K562 (cell line): ENCODE measurements around the gene DMAC2L. TPM values are rescaled to one million over a fixed set of nuclear protein-coding genes. Genes with fewer than 3 reads are reported as not detected.

Experiments
- ATAC-seq: fragments of 200-7000 bp; cut with Tn5 transposase; 3 replicates; pipeline ENCODE4 v1.9.1; 2020; ENCODE audit warnings: moderate library complexity
- BruUV-seq: library from RNA; stranded (reverse); fragments of 400-500 nt; replicated peaks from 2 replicates; lab custom pipeline; 2021; lab: Mats Ljungman, UMichigan
- CTCF ChIA-PET: fragments of 300-600 bp; formaldehyde crosslinking; extraction: SDS; loops from one replicate; lab custom pipeline; 2021; ENCODE audit warnings: low intra/inter-chr PET ratio; lab: Yijun Ruan, JAX
- POLR2A ChIA-PET: fragments of 300-600, 350-650 bp; sonication (Branson Sonifier 250); formaldehyde crosslinking; extraction: SDS; loops from one replicate; lab custom pipeline; 2021; ENCODE audit warnings: antibody characterized with exemption, inconsistent platforms; lab: Yijun Ruan, JAX
- DNase-seq, 4 experiments: peaks; one replicate each; pipeline versions ENCODE4 v3.0.0 to v3.0.0-alpha.2; 2011 to 2018; ENCODE audit warnings: low spot score in 3 of 4, mixed read lengths in 3 of 4; ENCODE audit errors: extremely low read depth in 1 of 4
- FAIRE-seq: peaks from 2 replicates; lab custom pipeline; 2011; peaks lifted over from hg19 to GRCh38; lab: Jason Lieb, UNC
- H2AFZ ChIP-seq: 2 replicates; pipeline ENCODE4 v1.6.0; 2011; ENCODE audit warnings: low read depth, low read length, control low read depth, inconsistent platforms
- H3K27ac ChIP-seq: fragments of 200-600 bp; 3 replicates; pipeline ENCODE4 v1.8.0; 2011; ENCODE audit warnings: low read depth, mild to moderate bottlenecking, control low read depth, inconsistent platforms, low read length, moderate library complexity, mixed read lengths; ENCODE audit errors: extremely low read depth
- H3K27me3 ChIP-seq, 2 experiments: fragments of 300-600 bp in 1 of 2; 2 replicates in 1 of 2; 3 replicates in 1 of 2; pipeline versions ENCODE4 v1.6.0 to v1.8.0; 2011; ENCODE audit warnings: inconsistent platforms in 2 of 2, low read length in 2 of 2, mild to moderate bottlenecking in 1 of 2, mixed read lengths in 1 of 2, moderate library complexity in 1 of 2; ENCODE audit not compliant: control insufficient read depth in 2 of 2, insufficient read depth in 2 of 2
- H3K36me3 ChIP-seq: fragments of 300-600 bp; 3 replicates; pipeline ENCODE4 v1.8.0; 2011; ENCODE audit warnings: mild to moderate bottlenecking, low read length, inconsistent platforms; ENCODE audit not compliant: control insufficient read depth, insufficient read depth
- H3K4me1 ChIP-seq, 2 experiments: fragments of 200-600 bp in 1 of 2; replicated peaks in 1 of 2; 2 replicates in 1 of 2; 3 replicates in 1 of 2; pipeline versions ENCODE4 v1.5.1 to v1.8.0; 2011; ENCODE audit warnings: inconsistent platforms in 2 of 2, low read length in 2 of 2, mild to moderate bottlenecking in 1 of 2, mixed read lengths in 1 of 2, moderate library complexity in 1 of 2; ENCODE audit not compliant: control insufficient read depth in 2 of 2, insufficient read depth in 2 of 2
- H3K4me2 ChIP-seq: 2 replicates; pipeline ENCODE4 v1.6.1; 2011; ENCODE audit warnings: low read length, control low read depth, inconsistent platforms, mixed read lengths; ENCODE audit not compliant: insufficient read depth
- H3K4me3 ChIP-seq: fragments of 200-600 bp; sonication (generic), shearing (Covaris generic); 2 replicates; pipeline ENCODE4 v1.5.1; 2016; ENCODE audit warnings: control low read depth, inconsistent platforms
- H3K79me2 ChIP-seq: fragments of 200-600 bp; 3 replicates; pipeline ENCODE4 v1.8.0; 2011; ENCODE audit warnings: low read length, inconsistent platforms; ENCODE audit not compliant: control insufficient read depth, insufficient read depth
- H3K9ac ChIP-seq, 2 experiments: 2 replicates each; pipeline versions ENCODE4 v1.6.0 to v1.6.1; 2011; ENCODE audit warnings: low read depth in 2 of 2, low read length in 2 of 2, control low read depth in 1 of 2, inconsistent platforms in 1 of 2, mild to moderate bottlenecking in 1 of 2, mixed read lengths in 1 of 2; ENCODE audit not compliant: insufficient read depth in 1 of 2
- H3K9me1 ChIP-seq: one replicate; pipeline ENCODE4 v1.6.0; 2011; ENCODE audit warnings: inconsistent platforms, mild to moderate bottlenecking, low read length, moderate library complexity; ENCODE audit not compliant: control insufficient read depth, insufficient read depth
- H3K9me3 ChIP-seq: replicated peaks from 2 replicates; pipeline ENCODE4 v1.5.1; 2011; ENCODE audit warnings: low read depth, low read length, inconsistent platforms; ENCODE audit not compliant: control insufficient read depth, insufficient read depth
- H4K20me1 ChIP-seq: replicated peaks from 2 replicates; pipeline ENCODE4 v1.6.1; 2011; ENCODE audit warnings: low read length, inconsistent platforms, mixed read lengths; ENCODE audit not compliant: control insufficient read depth, insufficient read depth
- ARID2 ChIP-seq: fragments of 450-650 bp; IDR thresholded peaks from 2 replicates; pipeline ENCODE4 v1.6.1; 2017; ENCODE audit warnings: antibody characterized with exemption, mild to moderate bottlenecking
- CBX5 ChIP-seq: IDR thresholded peaks from 2 replicates; pipeline ENCODE4 v1.6.1; 2014; ENCODE audit warnings: low read depth, borderline replicate concordance
- CHCHD3 ChIP-seq: fragments of 250-450 bp; sonication (Bioruptor Pico); IDR thresholded peaks from 2 replicates; pipeline ENCODE4 v2.1.2; 2022; ENCODE audit warnings: mild to moderate bottlenecking
- EHMT2 ChIP-seq: fragments of 450-650 bp; IDR thresholded peaks from 2 replicates; pipeline ENCODE4 v1.6.1; 2018; ENCODE audit warnings: antibody characterized with exemption
- ETV1 ChIP-seq: fragments of 450-650 bp; conservative IDR thresholded peaks from 2 replicates; pipeline ENCODE4 v1.6.1; 2016; ENCODE audit warnings: missing genetic modification characterization, control low read depth, low read depth, missing compliant biosample characterization
- HDAC3 ChIP-seq: fragments of 450-650 bp; IDR thresholded peaks from 2 replicates; pipeline ENCODE4 v1.6.1; 2018; ENCODE audit warnings: borderline replicate concordance, mild to moderate bottlenecking, moderate library complexity; ENCODE audit not compliant: partially characterized antibody
- KDM5B ChIP-seq: fragments of 200-600 bp; sonication (generic); IDR thresholded peaks from 2 replicates; pipeline ENCODE4 v1.6.1; 2012; ENCODE audit warnings: low read depth, mild to moderate bottlenecking, moderate library complexity, low read length, control low read depth, inconsistent platforms; ENCODE audit not compliant: insufficient replicate concordance
- RBFOX2 ChIP-seq: fragments of 200-400 bp; formaldehyde crosslinking; IDR thresholded peaks from 2 replicates; pipeline ENCODE4 v1.6.1; 2017; ENCODE audit warnings: low read depth, mild to moderate bottlenecking, low read length, moderate library complexity
- SAFB2 ChIP-seq: fragments of 200-400 bp; formaldehyde crosslinking; IDR thresholded peaks from 2 replicates; pipeline ENCODE4 v1.6.1; 2018; ENCODE audit warnings: borderline replicate concordance, low read length, low read depth, moderate library complexity; ENCODE audit not compliant: severe bottlenecking
- SMAD4 ChIP-seq: fragments of 250-450 bp; sonication (Bioruptor Pico); conservative IDR thresholded peaks from 2 replicates; pipeline ENCODE4 v1.8.0; 2021; ENCODE audit warnings: inconsistent platforms, mild to moderate bottlenecking, moderate library complexity
- TFAP4 ChIP-seq: sonication (generic); formaldehyde crosslinking; IDR thresholded peaks from 2 replicates; pipeline ENCODE4 v1.8.0; 2022; ENCODE audit warnings: missing genetic modification reagents, mild to moderate bottlenecking, moderate library complexity, borderline replicate concordance
- ZBED1 ChIP-seq: IDR thresholded peaks from 2 replicates; pipeline ENCODE4 v1.6.1; 2014
- ZC3H11A ChIP-seq: IDR thresholded peaks from 2 replicates; pipeline ENCODE4 v1.6.1; 2012; ENCODE audit warnings: low read depth, low read length, improper control_type of control experiment
- ZFP30 ChIP-seq: fragments of 250-450 bp; sonication (Bioruptor Pico); IDR thresholded peaks from 2 replicates; pipeline ENCODE4 v1.8.0; 2022; ENCODE audit warnings: moderate library complexity, mild to moderate bottlenecking, inconsistent platforms, borderline replicate concordance
- ZFP36 ChIP-seq: fragments of 150-350 bp; IDR thresholded peaks from 2 replicates; pipeline ENCODE4 v1.6.1; 2018; ENCODE audit warnings: low read length, low read depth; ENCODE audit not compliant: partially characterized antibody
- ZNF23 ChIP-seq: fragments of 250-450 bp; sonication (Bioruptor Pico); IDR thresholded peaks from 2 replicates; pipeline ENCODE4 v1.4.0; 2020; ENCODE audit warnings: mild to moderate bottlenecking
- ZNF77 ChIP-seq: fragments of 250-450 bp; sonication (Bioruptor Pico); IDR thresholded peaks from 2 replicates; pipeline ENCODE4 v1.5.0; 2020
- ZSCAN32 ChIP-seq: fragments of 450-650 bp; formaldehyde crosslinking; IDR thresholded peaks from 2 replicates; pipeline ENCODE4 v1.4.0; 2020; ENCODE audit warnings: mild to moderate bottlenecking, moderate library complexity
- WGBS: fragments of 100-300 bp; shearing (Covaris generic); methylation state at CpG from one replicate; pipeline ENCODE4 v1.1.6; 2016; ENCODE audit warnings: low coverage, mixed read lengths; ENCODE audit not compliant: insufficient coverage; ENCODE audit errors: missing lambda C conversion rate; 5-methylcytosine and 5-hydroxymethylcytosine counted together
- in situ Hi-C: fragments of 300-500 bp; cut with MboI; formaldehyde crosslinking; loops from 4 replicates; pipeline ENCODE4 v1.15.0; 2018; ENCODE audit warnings: inconsistent platforms, mixed read lengths
- intact Hi-C: fragments of 100-400 bp; cut with micrococcal nuclease; formaldehyde crosslinking; loops from 2 replicates; pipeline ENCODE4 v1.14.2; 2022
- polyA plus RNA-seq, 8 experiments: library from polyadenylated mRNA; depleted of rRNA in 4 of 8; stranded (reverse) in 5 of 8; unstranded in 3 of 8; fragments of >200 nt; fragmentation: Nextera tagmentation in 2 of 8; fragmentation: Illumina TruSeq in 1 of 8; extraction: Ambion mirVana in 2 of 8; extraction: Trizol in 1 of 8; gene quantifications; 2 replicates each; pipeline versions ENCODE4 v1.2.1 to v1.2.3, GENCODE V29; 2011 to 2014; ENCODE audit warnings: inconsistent platforms in 1 of 8, missing spikeins in 1 of 8
- total RNA-seq, 7 experiments: library from RNA; depleted of rRNA in 6 of 7; stranded (reverse); fragments of >200 nt in 6 of 7; fragmentation: Illumina TruSeq in 2 of 7; extraction: Trizol in 2 of 7; gene quantifications; 2 replicates each; pipeline versions ENCODE4 v1.2.1 to v1.2.3, GENCODE V29; 2011 to 2021; ENCODE audit warnings: low replicate concordance in 1 of 7

Gene DMAC2L
- total and polyA plus RNA-seq, 9 of the 15 experiments (the other 6 are each of a cell fraction or from before 2014, with no cell fraction given): 4.0 to 37.2 (median 9.3) TPM

- BruUV-seq: no TSS peak
- no peak for TF ChIP-seq ZSCAN32
- no peak for TF ChIP-seq EHMT2
- no peak for TF ChIP-seq ZC3H11A
- no peak for TF ChIP-seq SMAD4
- TF ChIP-seq ZFP30 (CRISPR knock-in tag): no peak
- TF ChIP-seq CBX5: no peak
- Histone ChIP-seq H3K36me3 (no peaks in the 10 kb centered on the region), H3K27me3 (no peaks in the 10 kb centered on the region), H3K9ac (peak overlapping the region in 1 of 2 experiments; percentile 35; a peak in 1 of 4 replicates), H3K4me1 (peaks cover 0 to 16% of the 10 kb centered on the region in 2 experiments; a peak in 3 of 5 replicates), H3K27ac (no peak overlapping the region), H3K79me2 (no peaks in the 10 kb centered on the region), H4K20me1 (no peaks in the 10 kb centered on the region), H3K9me3 (no peaks in the 10 kb centered on the region), H3K4me2 (no peak overlapping the region), H3K9me1 (no peaks in the 10 kb centered on the region), H2AFZ (no peak overlapping the region), H3K4me3 (no peak overlapping the region)
- ChIA-PET CTCF (no interaction called here), POLR2A (interaction anchor here (0.8 to 1.0 kb wide), 2 partner anchors 13 to 16 kb away, joined by 3 read pairs; no protein-coding TSS in a partner anchor)
- DNase-seq (no peak), FAIRE-seq (no peak), ATAC-seq (no peak)
- in situ Hi-C loops (no loop called here), intact Hi-C loops (no loop called here)
- WGBS: 86% methylated on average over 2 of the region's 2 CpGs
Observed at GRCh38 chr14:50350975-50351374, 38.9 kb downstream of the DMAC2L start.

- in situ Hi-C loops (no loop called here), intact Hi-C loops (no loop called here)
- no peaks in the 10 kb centered on the region for H3K36me3 ChIP-seq
- ATAC-seq: no peak
- no peak for DNase-seq
- BruUV-seq: no TSS peak
- H3K9me3 ChIP-seq: no peaks in the 10 kb centered on the region
- ChIA-PET CTCF (no interaction called here), POLR2A (interaction anchor here (0.8 to 1.2 kb wide), 2 partner anchors 13 to 17 kb away, joined by 3 to 5 read pairs; no protein-coding TSS in a partner anchor)
- WGBS: 78% methylated on average over 4 of the region's 4 CpGs
- no peaks in the 10 kb centered on the region for H3K79me2 ChIP-seq
- no peaks in the 10 kb centered on the region for H3K9me1 ChIP-seq
- no peaks in the 10 kb centered on the region for H3K27me3 ChIP-seq
- H3K9ac ChIP-seq: no peak overlapping the region
- H3K4me2 ChIP-seq: no peak overlapping the region
- no peak for FAIRE-seq
- H2AFZ ChIP-seq: no peak overlapping the region
- peaks cover 0 to 8% of the 10 kb centered on the region in 2 experiments; a peak in 3 of 5 replicates for H3K4me1 ChIP-seq
- no peak overlapping the region for H3K27ac ChIP-seq
- no peaks in the 10 kb centered on the region for H4K20me1 ChIP-seq
- no peak overlapping the region for H3K4me3 ChIP-seq
- TF ChIP-seq CHCHD3 (no peak), ZNF77 (no peak), ZFP36 (no peak), ZNF23 (CRISPR knock-in tag) (no peak), ETV1 (tag) (no peak), ARID2 (no peak), ZBED1 (no peak), HDAC3 (no peak), TFAP4 (CRISPR knock-in tag) (no peak), SAFB2 (no peak), KDM5B (no peak), RBFOX2 (no peak)
Observed at GRCh38 chr14:50352584-50352983, 40.5 kb downstream of the DMAC2L start.
